NCI-H2227 treated with DMSO at 0.1 percent for 48 hours (cell line): ENCODE data around the gene FAM186B.

ENCODE experiments used
- DNase-seq: peaks from one replicate; lab custom pipeline; 2025; lab: John Stamatoyannopoulos, UW

FAM186B gene

DNA sequence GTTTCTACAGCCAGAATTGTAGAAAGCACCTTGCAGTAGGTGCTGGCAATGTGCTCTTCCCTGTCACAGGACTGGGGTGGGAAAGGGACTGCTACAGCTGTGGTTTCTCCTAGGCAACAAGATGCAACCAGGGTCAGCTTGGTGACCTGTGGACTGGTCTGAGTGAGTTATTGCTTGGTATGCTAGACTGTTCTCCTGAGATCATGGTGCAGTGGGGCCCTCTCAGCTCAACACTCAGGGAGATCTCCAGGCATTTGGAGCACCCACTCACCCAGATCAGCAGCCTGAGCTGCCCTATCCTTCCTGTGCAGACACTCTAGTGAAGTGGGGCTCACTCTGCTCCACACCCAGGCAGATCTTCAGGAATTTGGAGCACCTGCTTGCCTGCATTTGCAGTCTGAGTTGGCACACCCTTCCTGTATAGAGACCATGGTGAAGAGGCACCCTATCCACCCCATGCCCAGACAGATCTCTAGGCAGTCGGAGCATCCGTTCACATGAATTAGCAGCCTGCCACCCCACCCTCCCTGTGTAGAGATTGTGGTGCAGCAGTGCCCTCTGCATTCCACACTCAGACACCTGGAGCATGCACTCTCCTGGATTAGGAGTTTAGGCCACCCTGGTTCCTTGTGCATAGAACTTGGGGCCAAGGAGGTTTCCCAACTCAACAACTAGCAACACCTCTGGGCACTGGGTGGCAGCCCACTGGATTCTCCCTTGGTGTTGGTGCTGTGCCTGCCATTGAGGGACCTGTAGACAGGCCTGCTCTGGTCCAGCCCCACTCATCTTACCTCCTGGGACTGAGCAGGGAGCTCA, 3.8 kb upstream of the FAM186B start:
- DNase-seq, result no peak

DNA sequence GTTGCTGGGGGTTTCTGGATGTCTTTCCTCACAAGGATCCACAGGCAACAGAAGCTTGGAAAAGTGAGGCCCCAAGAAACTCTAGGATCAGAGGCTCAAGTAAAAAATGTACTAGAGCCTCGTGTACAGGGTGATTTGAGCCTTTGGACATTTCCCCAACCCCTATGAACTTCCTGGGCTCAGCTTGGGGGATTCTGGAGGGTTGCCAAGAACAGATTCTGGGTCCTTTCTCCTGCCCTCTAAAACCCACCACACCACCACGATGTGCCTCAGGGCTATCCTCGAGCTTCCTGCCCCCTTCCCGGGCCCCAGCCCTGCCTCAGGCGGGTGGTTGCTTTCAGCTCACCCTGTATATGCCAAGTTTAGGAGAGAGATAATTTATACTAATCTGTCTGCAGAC, 583 bp downstream of the FAM186B start:
- no peak for DNase-seq

DNA sequence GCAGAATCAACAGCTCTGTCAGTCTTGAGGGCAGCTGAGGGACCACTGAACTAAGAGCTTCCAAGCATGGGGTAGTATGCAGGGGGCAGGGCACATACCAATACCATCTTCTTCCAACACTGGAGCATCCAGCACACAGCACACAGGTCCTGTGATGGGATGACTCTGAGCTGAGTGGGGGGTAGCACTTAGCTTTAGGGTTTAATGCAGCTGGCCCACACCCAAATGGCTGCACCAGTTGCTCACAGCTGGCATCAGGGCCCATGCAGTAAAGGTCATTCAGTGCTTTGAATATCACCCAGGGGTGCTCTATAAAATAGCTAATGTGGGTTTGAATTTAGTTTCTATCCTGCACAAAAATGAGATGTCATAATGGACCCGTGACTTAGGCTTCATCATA, 1.7 kb downstream of the FAM186B start:
- DNase-seq, result no peak

DNA sequence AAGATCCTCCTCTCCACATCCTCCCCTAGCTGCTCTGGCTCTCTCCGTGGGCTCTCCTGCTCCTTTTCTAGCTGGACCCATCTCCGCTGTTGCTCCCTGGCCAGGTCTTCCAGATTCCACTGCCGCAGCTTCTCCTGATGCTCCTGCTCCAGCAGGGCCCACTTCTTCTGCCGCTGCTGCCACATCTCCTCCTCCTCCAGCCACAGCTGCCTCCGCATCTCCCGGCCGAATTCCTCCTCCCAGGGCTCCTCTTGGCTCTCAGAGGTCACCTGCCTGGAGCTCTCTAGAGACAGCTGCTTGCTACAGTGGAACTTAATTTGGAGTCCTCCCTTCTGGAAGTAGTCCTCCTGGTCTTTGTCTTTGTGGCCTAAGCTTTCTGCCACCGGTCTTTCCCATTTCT, 5.5 kb downstream of the FAM186B start:
- DNase-seq, result no peak

DNA sequence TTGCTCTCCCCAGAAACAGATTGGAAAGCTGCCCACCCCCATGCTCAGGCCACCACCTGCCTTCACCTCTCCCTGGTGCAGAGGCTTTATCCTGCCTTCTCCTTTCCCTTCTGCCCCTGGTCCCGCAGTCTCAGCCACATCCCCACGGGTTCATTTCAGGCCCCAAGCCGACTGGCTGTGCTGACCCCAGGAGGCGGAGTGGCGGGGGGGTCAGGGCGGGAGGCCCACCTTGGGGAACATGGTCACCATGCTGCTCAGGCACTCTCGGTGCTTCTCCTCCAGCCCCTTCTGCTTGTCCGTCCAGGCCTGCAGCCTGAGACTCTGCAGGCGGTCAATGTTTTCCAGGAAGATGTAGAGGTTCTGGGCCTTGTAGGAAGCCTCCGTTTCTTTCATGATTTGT, 6.9 kb downstream of the FAM186B start:
- DNase-seq, result no peak

DNA sequence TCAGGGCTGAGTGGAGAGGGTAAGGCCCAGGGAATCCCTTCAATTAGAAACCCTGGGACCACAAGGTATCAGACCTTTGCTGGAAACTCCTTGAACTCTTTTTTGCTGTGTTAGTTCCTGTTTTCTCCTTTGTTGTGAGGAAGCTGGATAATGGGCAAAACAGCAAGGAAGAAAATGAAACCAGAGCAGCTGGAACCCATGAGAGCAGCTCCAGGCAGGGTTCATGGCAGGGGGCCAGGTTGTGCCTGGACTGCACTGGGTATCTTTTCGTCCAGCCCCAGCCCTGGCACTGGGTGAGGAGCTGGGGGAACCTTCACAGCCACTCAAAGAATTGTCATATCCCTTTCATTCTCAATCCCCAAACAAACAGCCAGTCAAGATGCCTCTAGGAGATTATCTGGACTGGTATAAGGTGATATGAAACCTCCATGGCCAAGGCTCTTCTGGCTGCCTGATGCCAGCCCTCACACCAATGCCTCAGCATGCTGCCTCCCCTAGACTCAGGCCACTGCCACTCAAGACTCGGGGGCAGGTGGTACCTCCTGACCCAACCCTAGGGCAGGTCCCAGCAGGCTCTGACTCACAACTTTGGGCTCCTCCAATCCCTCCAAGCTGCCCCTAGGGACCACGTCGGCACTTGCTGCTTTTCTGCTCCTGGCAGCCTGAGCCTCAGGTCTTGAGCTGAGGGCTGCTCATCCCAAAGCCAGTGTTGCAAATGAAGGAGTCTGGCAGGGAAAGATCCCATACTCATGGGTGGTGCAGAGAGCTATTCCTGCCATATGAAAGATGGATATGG, 16.5 kb downstream of the FAM186B start:
- no peak for DNase-seq

DNA sequence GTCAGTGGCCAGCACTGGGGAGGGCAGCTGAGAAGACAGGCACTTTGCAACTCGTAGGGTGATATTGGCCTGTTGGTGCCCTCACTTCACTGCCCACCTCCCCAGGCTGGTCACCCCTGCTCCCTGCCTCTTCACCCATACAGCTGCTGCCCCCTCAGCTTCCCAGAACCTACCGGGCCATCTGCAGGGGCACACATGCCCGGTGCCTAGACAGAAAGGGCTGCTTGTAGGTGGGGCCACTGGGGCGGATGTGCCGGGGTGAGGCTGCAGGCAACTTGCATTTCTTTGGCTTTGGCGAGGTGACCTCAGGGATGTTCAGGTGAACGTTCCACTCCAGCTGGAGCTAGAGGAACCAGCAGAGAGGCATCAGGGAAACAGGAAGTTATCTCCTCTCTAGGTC, 17.2 kb downstream of the FAM186B start:
- DNase-seq, result no peak

DNA sequence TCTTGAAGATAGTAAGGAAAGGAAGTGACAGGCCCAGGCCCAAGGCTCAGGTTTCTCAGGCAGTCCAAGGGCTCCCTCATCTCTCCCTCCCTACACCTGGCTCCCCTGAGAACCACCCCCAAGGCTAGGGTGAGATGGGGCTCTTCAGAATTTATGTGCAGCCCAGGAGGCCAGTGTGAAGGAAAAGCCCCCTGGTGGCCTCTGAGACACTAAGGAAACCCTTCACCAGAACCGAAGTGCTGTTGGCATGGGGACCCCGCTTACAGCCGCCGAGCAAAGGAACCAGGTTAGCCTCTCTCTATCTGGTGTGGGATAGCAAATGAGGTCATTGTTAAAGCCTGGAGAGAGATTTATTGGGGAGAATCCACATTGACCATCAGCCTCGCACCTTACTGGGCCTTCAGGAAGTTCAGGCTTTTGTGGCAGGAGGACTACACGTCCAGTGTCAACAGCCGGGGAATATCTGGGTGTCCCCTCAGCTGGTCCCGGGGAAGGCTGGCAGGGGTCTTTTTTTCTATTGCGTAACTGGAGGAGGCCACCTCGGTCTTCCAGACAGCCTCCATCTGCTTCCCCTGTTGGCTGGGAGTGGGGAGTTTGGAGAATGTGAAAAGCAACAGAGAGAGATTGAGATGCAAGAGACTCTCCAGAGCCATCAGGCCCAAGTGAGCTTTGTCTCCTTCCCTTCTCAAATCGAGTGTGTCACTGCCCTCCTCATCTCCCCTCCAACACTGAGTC, 18.1 kb downstream of the FAM186B start:
- no peak for DNase-seq

DNA sequence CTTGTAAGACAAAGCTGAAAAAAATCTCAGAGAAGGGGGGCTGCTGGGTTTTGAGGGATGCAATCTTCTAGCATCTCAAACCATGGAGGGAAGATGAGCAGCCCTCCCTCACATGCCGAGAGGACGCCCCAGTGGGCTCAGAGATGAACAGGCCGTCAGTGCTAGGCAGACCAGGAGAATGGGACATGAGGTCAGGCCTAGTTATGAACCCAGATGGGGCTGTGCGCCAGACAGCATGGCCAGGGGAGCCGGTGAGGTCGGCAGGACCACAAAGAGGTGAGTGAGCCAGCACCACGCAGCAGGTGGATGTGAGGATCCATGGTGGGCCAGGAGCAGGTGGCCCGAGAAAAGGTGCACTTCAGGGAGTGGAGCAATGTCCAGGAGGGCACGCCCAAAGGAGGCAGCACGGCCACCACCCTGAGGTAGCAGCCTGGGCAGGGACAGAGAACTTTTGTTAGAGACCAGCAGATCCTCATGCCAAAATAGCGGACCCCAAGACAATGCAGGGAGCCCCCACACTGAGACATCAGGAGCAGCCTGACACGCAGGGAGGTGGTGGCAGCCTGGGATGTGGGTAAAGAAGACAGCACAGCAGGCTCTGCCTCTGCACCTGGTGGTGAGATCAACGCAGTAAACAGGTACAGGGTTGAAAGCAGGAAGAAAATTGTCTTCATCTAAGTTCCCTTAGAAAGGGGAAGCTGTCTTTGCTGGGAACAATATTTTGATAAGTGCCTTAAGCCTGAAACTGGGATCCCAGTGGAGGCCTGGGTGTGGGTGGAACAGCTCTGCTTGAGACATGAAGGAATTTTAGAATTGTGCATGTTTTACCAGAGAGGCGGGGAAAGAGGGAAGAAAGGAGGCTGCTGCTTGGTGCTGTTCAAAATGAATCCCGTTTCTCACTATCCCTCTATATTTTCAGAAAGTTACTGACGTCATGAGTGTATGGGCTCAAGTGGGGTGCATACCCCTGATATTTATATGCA, 19.7 kb downstream of the FAM186B start:
- DNase-seq, result no peak

DNA sequence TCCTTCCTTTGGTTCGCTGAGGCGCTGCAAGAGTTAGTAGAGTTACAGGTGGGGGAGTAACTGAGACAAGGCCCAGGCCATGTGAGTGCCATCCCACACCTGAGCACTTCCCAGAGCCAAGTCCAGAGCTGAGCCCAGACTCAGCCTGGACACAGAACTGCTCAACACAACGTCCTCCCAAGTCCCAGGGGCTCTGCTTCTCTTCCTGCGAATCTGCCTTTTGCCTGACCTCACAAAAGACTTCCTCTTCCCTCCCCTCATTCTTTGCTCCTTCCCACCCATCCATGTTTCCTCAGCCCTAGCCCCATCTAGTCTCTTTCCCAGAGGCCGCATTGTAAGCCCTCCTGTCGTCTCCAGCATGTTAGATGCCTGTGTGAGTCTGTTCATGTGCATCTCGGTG, 20.8 kb downstream of the FAM186B start:
- no peak for DNase-seq

DNA sequence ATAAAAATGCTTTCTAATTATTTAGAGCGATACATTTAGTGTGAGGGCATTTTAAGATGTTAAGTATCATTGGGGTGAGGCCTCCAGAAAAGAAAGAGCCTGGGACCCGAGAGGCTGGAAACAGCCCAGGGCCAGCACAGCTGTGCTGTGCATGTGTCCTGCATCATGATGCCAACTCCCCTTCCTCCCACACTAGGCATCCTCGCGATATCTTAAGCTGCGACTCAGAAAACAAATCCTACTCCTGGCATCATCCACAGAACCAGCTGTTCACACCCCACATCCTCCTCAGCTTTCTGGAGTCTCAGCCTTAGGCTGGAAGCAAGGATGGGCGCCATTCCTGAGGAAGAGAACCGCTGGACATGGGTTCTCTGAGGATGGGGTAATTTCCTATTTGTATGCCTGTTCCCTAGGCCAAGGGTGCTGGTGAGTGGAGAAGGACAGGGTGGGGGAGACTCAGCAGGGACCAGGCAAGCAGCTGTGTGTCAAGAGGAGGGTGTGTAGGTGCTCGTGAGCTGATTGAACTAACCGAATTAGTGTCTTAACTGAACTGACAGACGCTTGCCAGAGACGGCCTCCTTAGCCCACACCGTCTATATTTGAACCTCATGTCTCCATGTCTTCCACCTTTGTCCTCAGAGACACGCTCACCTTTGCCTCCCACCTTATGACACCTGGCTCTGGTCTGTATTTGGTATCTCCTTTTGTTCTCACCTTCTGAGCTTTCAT, 21.9 kb downstream of the FAM186B start:
- DNase-seq, result no peak

DNA sequence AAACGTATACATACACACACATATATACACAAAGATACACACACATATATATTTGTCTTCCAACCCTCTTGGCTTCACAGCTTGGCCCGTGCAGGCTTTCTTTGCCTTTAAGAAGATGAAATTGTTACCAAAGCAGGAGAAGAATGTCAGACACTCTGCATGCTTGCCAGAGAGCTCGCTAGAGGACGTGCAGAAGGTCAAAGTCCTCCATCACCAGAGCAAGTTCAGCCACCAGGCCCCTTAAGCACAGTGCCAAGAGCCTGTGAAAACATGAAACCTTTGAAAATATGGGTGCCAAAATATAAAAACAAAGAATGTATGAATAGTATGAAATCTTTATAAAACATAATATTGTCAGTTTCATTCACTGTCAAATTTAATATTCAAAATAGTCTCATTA, 22.6 kb downstream of the FAM186B start:
- DNase-seq, result no peak

DNA sequence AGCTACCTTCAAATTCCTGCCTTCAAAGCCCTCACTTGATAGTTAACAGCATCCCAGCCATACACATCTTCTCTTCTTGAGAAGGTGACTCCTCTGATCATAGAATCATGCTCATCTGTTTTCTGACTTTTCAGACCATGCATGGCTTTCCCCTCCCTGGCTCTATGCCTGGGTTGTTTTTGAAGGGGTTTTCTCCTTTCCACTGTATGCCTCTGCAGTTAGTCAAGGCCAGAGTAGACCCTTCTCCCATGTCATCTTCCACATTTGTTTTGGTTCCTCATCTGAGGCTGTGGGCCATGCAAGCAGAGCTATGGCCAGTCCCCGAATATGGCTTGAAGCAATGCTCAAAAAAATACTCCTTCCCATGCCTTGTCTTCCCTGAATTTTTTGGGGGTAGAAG, 23.2 kb downstream of the FAM186B start:
- DNase-seq, result no peak

DNA sequence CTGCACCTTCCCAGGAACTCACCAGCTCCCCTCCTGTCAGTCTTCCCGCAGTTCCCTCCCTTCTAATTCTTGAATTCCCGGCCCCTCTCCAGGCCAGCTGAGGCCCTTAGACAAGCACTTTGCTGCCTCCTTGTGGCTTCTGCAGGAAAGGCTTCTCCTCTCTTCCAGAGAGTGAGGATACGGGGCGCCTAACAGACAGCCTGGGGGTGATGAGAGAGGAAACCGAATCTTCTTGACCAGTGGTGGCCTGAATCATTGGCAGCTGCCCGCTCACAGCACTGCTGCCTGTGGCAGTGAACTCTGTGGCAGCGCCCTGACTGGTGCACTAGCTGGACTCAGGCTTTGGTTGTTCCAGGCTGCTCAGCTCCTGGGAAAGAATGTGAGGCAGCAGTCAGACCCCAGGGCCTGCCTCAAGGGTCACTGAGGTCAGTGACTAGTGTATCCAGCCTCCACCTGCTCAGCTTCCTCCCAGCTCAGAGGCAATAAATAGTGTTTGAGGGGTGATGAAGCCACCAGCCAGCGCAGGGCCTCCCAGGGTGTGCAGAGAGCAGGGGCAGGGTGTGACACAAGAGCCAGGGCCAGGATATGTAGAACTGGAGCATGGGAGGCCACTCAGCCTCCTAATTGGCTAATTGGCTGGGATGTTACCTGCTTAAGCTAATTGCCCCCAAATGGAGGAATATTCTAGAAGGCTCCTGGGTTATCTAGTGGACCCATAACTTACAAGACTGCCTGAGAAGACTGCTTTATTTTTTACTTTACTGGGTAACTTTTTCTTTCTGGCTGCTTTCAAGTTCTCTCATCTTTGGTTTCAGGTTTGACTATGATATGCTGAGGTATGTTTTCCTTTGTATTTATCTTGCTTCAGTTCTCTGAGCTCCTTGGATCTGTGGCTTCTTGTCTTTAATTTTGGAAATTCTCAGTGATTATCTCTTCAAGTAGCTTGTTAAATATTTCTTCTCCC, 24.6 kb downstream of the FAM186B start:
- DNase-seq, result peak; percentile 59

DNA sequence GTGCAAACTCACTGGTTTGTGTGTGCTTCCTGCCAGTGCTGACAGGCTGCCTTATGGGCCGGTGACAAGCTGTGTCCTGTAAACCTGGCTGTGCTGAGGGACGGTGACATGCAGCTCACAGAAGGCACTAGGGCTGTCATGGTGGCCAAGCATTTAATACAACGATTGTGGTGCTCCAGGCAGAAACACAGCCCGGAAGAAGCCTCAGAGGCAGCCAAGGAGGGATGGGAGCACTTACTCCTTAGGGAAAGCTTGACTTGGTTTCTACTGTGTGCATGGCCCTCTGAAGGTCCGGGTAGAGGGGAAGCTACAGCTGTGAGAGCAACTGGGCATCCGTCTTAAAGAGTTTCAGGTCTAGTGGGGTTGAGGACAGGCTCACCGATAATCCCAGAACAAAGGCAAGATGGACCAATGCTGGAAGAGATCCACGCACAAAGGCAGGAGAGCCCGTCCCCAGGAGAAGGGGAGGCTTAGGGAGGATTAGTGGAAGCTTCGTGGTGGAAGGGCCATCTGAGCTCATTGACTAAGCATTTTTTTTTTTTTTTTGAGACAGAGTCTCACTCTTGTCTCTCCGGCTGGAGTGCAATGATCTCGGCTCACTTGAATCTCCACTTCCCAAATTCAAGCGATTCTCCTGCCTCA, 26.8 kb downstream of the FAM186B start:
- DNase-seq, result no peak

DNA sequence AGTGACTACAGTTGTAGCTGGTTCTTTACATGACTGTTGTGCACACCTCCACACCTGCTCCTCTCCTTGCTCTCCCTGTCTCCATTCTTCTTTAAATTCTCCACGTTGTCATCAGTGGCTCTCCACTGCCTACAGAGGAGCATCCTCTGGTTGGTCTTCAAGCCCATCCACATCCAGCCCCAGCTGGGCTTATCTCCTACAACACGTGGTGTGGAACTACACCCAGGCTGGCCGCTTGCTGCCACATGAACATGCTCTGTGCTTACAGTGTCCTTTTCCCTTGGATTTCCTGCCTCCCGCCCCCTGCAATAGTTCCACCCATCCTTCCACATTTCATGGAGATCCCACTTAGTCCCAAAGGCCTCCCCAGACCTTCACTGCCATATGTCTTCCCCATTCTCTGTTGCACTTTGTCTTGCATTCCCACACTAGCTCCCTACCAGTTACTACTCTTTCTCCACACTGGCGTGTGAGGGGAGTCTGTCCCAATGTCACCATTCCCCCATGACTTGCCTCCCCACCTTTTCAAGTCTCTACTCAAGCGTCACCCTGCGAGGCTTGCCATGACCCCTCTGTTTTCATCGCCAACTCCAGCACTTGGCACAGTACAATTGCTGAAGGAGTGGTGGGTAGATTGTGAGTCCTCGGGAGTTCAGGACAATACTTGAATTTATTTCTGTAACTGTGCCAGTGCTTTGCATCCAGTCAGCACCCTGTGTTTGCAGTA, 27.7 kb downstream of the FAM186B start:
- DNase-seq, result no peak

DNA sequence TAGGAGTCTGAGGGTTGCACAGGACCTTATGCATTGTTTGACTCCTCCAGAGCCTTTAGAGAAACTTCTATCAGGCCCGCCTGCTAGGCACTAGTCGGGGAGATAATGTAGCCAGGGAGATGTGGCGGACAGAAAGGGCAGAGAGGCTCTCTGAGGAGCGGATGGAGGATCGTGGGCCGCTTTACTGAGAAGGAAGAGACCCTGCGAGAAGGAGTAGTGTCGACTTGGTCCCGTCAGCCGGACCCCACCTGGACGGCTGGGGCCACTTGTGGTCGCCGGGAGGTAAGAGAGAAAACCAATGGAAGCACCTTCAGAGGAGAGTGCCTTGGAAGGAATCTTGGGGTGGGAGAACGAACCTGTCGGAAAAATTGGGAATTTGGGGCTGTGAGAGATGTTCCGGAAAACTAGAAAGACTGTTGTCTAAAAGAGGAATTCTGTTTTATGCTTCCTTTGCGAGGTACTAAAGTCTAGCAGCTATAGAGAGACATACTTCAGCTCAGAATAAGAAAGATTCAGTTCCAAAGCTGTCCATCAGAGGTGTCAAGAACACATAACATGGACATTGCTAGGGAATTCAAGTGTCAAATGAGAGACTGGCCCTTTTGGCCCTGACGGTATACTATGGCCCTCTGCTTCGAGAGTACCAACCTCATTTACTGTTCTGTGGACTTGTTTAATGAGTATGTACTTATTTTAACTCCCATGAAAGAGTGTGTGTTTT, 36.8 kb downstream of the FAM186B start:
- peak; percentile 20 for DNase-seq
